Osteocyte (in vitro differentiated cells): ENCODE results near the gene FMN2. TPM values are rescaled to one million over a fixed set of nuclear protein-coding genes. Genes with fewer than 3 reads are reported as not detected.

ENCODE experiments used
- DNase-seq: peaks from one replicate; pipeline ENCODE4 v3.0.0; 2021; ENCODE audit warnings: mixed read lengths; ENCODE audit not compliant: unreplicated experiment; ENCODE audit errors: extremely low spot score
- H3K27ac Mint-ChIP-seq: one replicate; pipeline ENCODE4 v1.8.0; 2021; ENCODE audit warnings: mild to moderate bottlenecking, mixed read lengths; ENCODE audit not compliant: unreplicated experiment
- H3K27me3 Mint-ChIP-seq: one replicate; pipeline ENCODE4 v1.8.0; 2021; ENCODE audit warnings: mixed read lengths; ENCODE audit not compliant: unreplicated experiment
- H3K36me3 Mint-ChIP-seq: one replicate; pipeline ENCODE4 v1.8.0; 2021; ENCODE audit warnings: mixed read lengths; ENCODE audit not compliant: unreplicated experiment
- H3K4me1 Mint-ChIP-seq: one replicate; pipeline ENCODE4 v1.8.0; 2021; ENCODE audit warnings: mixed read lengths; ENCODE audit not compliant: unreplicated experiment
- H3K4me3 Mint-ChIP-seq: one replicate; pipeline ENCODE4 v1.8.0; 2021; ENCODE audit warnings: mild to moderate bottlenecking, moderate library complexity, mixed read lengths; ENCODE audit not compliant: unreplicated experiment
- H3K9me3 Mint-ChIP-seq: one replicate; pipeline ENCODE4 v1.8.0; 2021; ENCODE audit warnings: mixed read lengths; ENCODE audit not compliant: unreplicated experiment
- CTCF ChIP-seq: fragments of 200-600 bp; sonication (generic); IDR thresholded peaks from 2 replicates; pipeline ENCODE4 v1.5.0; 2021; ENCODE audit warnings: antibody characterized with exemption, mild to moderate bottlenecking, moderate library complexity
- total RNA-seq: library from RNA; stranded (reverse); gene quantifications from 2 replicates; pipeline ENCODE4 v1.2.1, GENCODE V29; 2021

FMN2 gene
- total RNA-seq, 1 donor from 2014 or later, result 8.6 TPM

GRCh38 chr1:240293706-240294105 lies 202.0 kb downstream of the FMN2 start:
- DNase-seq, result no peak
- H3K9me3 Mint-ChIP-seq, result no peaks in the 10 kb centered on the region
- H3K36me3 Mint-ChIP-seq, result no peaks in the 10 kb centered on the region
- no peak for TF ChIP-seq CTCF
- H3K4me3 Mint-ChIP-seq, result no peak overlapping the region
- peak overlapping the region; percentile 31 for H3K27ac Mint-ChIP-seq
- no peaks in the 10 kb centered on the region for H3K27me3 Mint-ChIP-seq
- H3K4me1 Mint-ChIP-seq, result peaks cover 22% of the 10 kb centered on the region

GRCh38 chr1:240294566-240294965 lies 202.9 kb downstream of the FMN2 start:
- no peaks in the 10 kb centered on the region for H3K36me3 Mint-ChIP-seq
- no peaks in the 10 kb centered on the region for H3K27me3 Mint-ChIP-seq
- TF ChIP-seq CTCF, result peak; percentile 34
- H3K4me1 Mint-ChIP-seq, result peaks cover 22% of the 10 kb centered on the region
- H3K9me3 Mint-ChIP-seq, result no peaks in the 10 kb centered on the region
- H3K4me3 Mint-ChIP-seq, result no peak overlapping the region
- DNase-seq, result no peak
- H3K27ac Mint-ChIP-seq, result no peak overlapping the region

- Mint-ChIP-seq H3K27ac (no peak overlapping the region), H3K36me3 (no peaks in the 10 kb centered on the region), H3K9me3 (no peaks in the 10 kb centered on the region), H3K4me3 (no peak overlapping the region), H3K27me3 (no peaks in the 10 kb centered on the region), H3K4me1 (peaks cover 22% of the 10 kb centered on the region)
- TF ChIP-seq CTCF, result no peak
- no peak for DNase-seq
These were observed 204.1 kb downstream of the FMN2 start for GRCh38 chr1:240295811-240296210.

GRCh38 chr1:240304466-240304865 lies 212.8 kb downstream of the FMN2 start:
- Mint-ChIP-seq H3K27ac (no peak overlapping the region), H3K27me3 (no peaks in the 10 kb centered on the region), H3K36me3 (peaks cover 19% of the 10 kb centered on the region)

GRCh38 chr1:240306673-240307072 lies 215.0 kb downstream of the FMN2 start:
- no peak overlapping the region for H3K4me3 Mint-ChIP-seq
- H3K9me3 Mint-ChIP-seq, result peaks cover 3% of the 10 kb centered on the region
- no peak for DNase-seq
- H3K36me3 Mint-ChIP-seq, result peaks cover 19% of the 10 kb centered on the region
- H3K4me1 Mint-ChIP-seq, result peaks cover 12% of the 10 kb centered on the region
- no peaks in the 10 kb centered on the region for H3K27me3 Mint-ChIP-seq
- H3K27ac Mint-ChIP-seq, result no peak overlapping the region
- TF ChIP-seq CTCF, result no peak

More at GRCh38 chr1:240304466-240304865, 212.8 kb downstream of the FMN2 start:
- Mint-ChIP-seq H3K4me3 (no peak overlapping the region), H3K4me1 (peaks cover 2% of the 10 kb centered on the region), H3K9me3 (peaks cover 3% of the 10 kb centered on the region)
- DNase-seq, result no peak
- TF ChIP-seq CTCF, result no peak
